ENCODE results near the gene GPX5. TPM values are rescaled to one million over a fixed set of nuclear protein-coding genes. Genes with fewer than 3 reads are reported as not detected.
A peak's percentile ranks its signal among the peaks of the same experiment; 100 is the strongest.

The GPX5 gene
- polyA plus RNA-seq, 1 donor from 2014 or later, result not detected

GRCh38 chr6:28537509-28538140 is 11.9 kb downstream of the GPX5 start:
- H3K79me2 ChIP-seq (replicated peaks; ENCODE audit: insufficient read depth, low read length), result no peaks in the 10 kb centered on the region
- no peaks in the 10 kb centered on the region for H3K9me3 ChIP-seq (ENCODE audit: low read length)
- H3K27ac ChIP-seq (ENCODE audit: low read length), result no peak overlapping the region
- no peaks in the 10 kb centered on the region for H3K36me3 ChIP-seq (ENCODE audit: insufficient read depth, low read length)
- no peaks in the 10 kb centered on the region for H4K20me1 ChIP-seq (ENCODE audit: insufficient read depth)
- H3K4me2 ChIP-seq (ENCODE audit: low read length), result no peak overlapping the region
- no peak overlapping the region for H2AFZ ChIP-seq (ENCODE audit: low read depth, low read length)
- no peak for TF ChIP-seq CTCF (IDR thresholded peaks at IDR 0.05; ENCODE audit: poor library complexity, severe bottlenecking)
- TF ChIP-seq RAD21 (conservative IDR thresholded peaks at IDR 0.05), result no peak
- TF ChIP-seq REST (IDR thresholded peaks at IDR 0.05; ENCODE audit: borderline replicate concordance), result no peak
- no peak for TF ChIP-seq EP300 (conservative IDR thresholded peaks at IDR 0.05; ENCODE audit: poor library complexity, severe bottlenecking)
- no peak for TF ChIP-seq EZH2 (IDR thresholded peaks at IDR 0.05; ENCODE audit: borderline replicate concordance, insufficient read depth, low read length, poor library complexity, severe bottlenecking)
- TF ChIP-seq MXI1 (conservative IDR thresholded peaks at IDR 0.05; ENCODE audit: poor library complexity, severe bottlenecking), result no peak
- TF ChIP-seq SMC3 (conservative IDR thresholded peaks at IDR 0.05; ENCODE audit: poor library complexity), result no peak
- no peak for TF ChIP-seq TAF1 (IDR thresholded peaks at IDR 0.05; ENCODE audit: low read depth)
- no peak for TF ChIP-seq POLR2AphosphoS5 (IDR thresholded peaks at IDR 0.05)
- no peaks in the 10 kb centered on the region for H3K27me3 ChIP-seq (ENCODE audit: insufficient read depth, low read depth, low read length)
- no peak overlapping the region for H3K9ac ChIP-seq (ENCODE audit: low read length)
- peak overlapping the region; percentile 41 for H3K4me3 ChIP-seq (ENCODE audit: low read length)
- no peaks in the 10 kb centered on the region for H3K9me2 ChIP-seq (ENCODE audit: insufficient read depth, low read length)
- no peaks in the 10 kb centered on the region for H3F3A ChIP-seq (ENCODE audit: insufficient read depth, low read length, poor library complexity, severe bottlenecking)

- Histone ChIP-seq H3K36me3 (ENCODE audit: insufficient read depth, low read length) (no peaks in the 10 kb centered on the region), H3K9me3 (ENCODE audit: low read length) (no peaks in the 10 kb centered on the region), H3K27ac (ENCODE audit: low read length) (no peak overlapping the region), H3K9ac (ENCODE audit: low read length) (no peak overlapping the region), H3K27me3 (ENCODE audit: insufficient read depth, low read depth, low read length) (no peaks in the 10 kb centered on the region), H3K4me2 (ENCODE audit: low read length) (no peak overlapping the region), H2AFZ (ENCODE audit: low read depth, low read length) (no peak overlapping the region), H3K79me2 (replicated peaks; ENCODE audit: insufficient read depth, low read length) (no peaks in the 10 kb centered on the region), H3K9me2 (ENCODE audit: insufficient read depth, low read length) (no peaks in the 10 kb centered on the region), H4K20me1 (ENCODE audit: insufficient read depth) (no peaks in the 10 kb centered on the region), H3K4me3 (ENCODE audit: low read length) (peak overlapping the region; percentile 65), H3F3A (ENCODE audit: insufficient read depth, low read length, poor library complexity, severe bottlenecking) (no peaks in the 10 kb centered on the region)
- TF ChIP-seq POLR2AphosphoS5 (IDR thresholded peaks at IDR 0.05) (no peak), TAF1 (IDR thresholded peaks at IDR 0.05; ENCODE audit: low read depth) (no peak), REST (IDR thresholded peaks at IDR 0.05; ENCODE audit: borderline replicate concordance) (no peak), RAD21 (conservative IDR thresholded peaks at IDR 0.05) (no peak), CTCF (IDR thresholded peaks at IDR 0.05; ENCODE audit: poor library complexity, severe bottlenecking) (no peak), SMC3 (conservative IDR thresholded peaks at IDR 0.05; ENCODE audit: poor library complexity) (no peak), EP300 (conservative IDR thresholded peaks at IDR 0.05; ENCODE audit: poor library complexity, severe bottlenecking) (no peak), MXI1 (conservative IDR thresholded peaks at IDR 0.05; ENCODE audit: poor library complexity, severe bottlenecking) (no peak), EZH2 (IDR thresholded peaks at IDR 0.05; ENCODE audit: borderline replicate concordance, insufficient read depth, low read length, poor library complexity, severe bottlenecking) (no peak)
Observed at GRCh38 chr6:28541996-28542395, 16.3 kb downstream of the GPX5 start.

Measured in neural cell (in vitro differentiated cells).